ENCODE data around the gene TAS2R5. TPM values are rescaled to one million over a fixed set of nuclear protein-coding genes. Genes with fewer than 3 reads are reported as not detected.
"Not testable (repeated sequence)": the region's sequence is repeated elsewhere in the genome, so short reads cannot be mapped to it uniquely, and the experiment has no call there.

TAS2R5 gene
- total and polyA plus RNA-seq, 2 experiments from 2014 or later: 0.89 to 5.1 TPM

DNA sequence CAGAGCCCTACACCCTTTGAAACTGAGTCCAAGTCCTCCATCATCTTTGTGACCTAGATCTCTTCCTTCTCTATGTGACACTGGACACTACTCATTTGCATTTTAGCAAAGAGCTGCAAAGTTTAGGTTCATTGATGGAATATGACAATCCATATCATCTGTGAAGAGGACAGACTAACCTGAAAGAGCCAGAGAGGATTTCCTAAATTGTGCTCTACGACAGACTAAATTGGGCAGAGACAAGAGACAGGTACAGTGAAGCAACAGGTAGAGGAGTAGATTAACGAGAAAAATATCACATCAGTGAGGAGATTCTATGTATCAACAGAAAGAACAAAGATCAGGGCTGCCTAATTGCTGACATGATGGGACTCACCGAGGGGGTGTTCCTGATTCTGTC lies 26.2 kb upstream of the TAS2R5 start, which contains the start of gene TAS2R3:
TSS of gene TAS2R3 (plus strand) at position 301 of the 400 bp plus-strand sequence. CDS start at position 363, 62 bp downstream.
- no peaks in the 10 kb centered on the region for H3K4me1 ChIP-seq (ENCODE audit: insufficient read depth)
- H4K20me1 ChIP-seq (replicated peaks; ENCODE audit: insufficient read depth): 0 out of 2 replicates have a peak, but pooled peaks cover 3% of the 10 kb centered on the region
- H3K4me3 ChIP-seq: no peak within 1 kb of the TSS
- peaks cover 6% of the 10 kb centered on the region for H3K36me3 ChIP-seq (ENCODE audit: insufficient read depth)
- Mint-ChIP-seq H3K36me3 (ENCODE audit: low read depth) (peaks cover 36% of the 10 kb centered on the region), H3K4me1 (0 out of 3 replicates have a peak, but pooled peaks cover 2% of the 10 kb centered on the region), H3K4me3 (no peak within 1 kb of the TSS), H3K9me3 (no peaks in the 10 kb centered on the region), H3K27me3 (ENCODE audit: insufficient read depth, low read depth, poor library complexity) (no peaks in the 10 kb centered on the region), H3K27ac (no peak within 1 kb of the TSS)
- H2AFZ ChIP-seq: no peak within 1 kb of the TSS
- ATAC-seq: no peak
- H3K79me2 ChIP-seq (replicated peaks; ENCODE audit: insufficient read depth): no peaks in the 10 kb centered on the region
- no peaks in the 10 kb centered on the region for H3K9me2 ChIP-seq (ENCODE audit: insufficient read depth)
- H3K4me2 ChIP-seq: no peak within 1 kb of the TSS
- DNase-seq (ENCODE audit: low spot score): no peak
- H3K27ac ChIP-seq (ENCODE audit: low read depth): no peak within 1 kb of the TSS
- TF ChIP-seq POLR2AphosphoS5 (IDR thresholded peaks at IDR 0.05; ENCODE audit: low read depth): no peak
- no peak for TF ChIP-seq ZNF114 (CRISPR knock-in tag; IDR thresholded peaks at IDR 0.05)
- TF ChIP-seq JUNB (IDR thresholded peaks at IDR 0.05; ENCODE audit: unreplicated experiment): no peak
- TF ChIP-seq NANOG (IDR thresholded peaks at IDR 0.05; ENCODE audit: borderline replicate concordance): no peak
- TF ChIP-seq, protein P1, sequence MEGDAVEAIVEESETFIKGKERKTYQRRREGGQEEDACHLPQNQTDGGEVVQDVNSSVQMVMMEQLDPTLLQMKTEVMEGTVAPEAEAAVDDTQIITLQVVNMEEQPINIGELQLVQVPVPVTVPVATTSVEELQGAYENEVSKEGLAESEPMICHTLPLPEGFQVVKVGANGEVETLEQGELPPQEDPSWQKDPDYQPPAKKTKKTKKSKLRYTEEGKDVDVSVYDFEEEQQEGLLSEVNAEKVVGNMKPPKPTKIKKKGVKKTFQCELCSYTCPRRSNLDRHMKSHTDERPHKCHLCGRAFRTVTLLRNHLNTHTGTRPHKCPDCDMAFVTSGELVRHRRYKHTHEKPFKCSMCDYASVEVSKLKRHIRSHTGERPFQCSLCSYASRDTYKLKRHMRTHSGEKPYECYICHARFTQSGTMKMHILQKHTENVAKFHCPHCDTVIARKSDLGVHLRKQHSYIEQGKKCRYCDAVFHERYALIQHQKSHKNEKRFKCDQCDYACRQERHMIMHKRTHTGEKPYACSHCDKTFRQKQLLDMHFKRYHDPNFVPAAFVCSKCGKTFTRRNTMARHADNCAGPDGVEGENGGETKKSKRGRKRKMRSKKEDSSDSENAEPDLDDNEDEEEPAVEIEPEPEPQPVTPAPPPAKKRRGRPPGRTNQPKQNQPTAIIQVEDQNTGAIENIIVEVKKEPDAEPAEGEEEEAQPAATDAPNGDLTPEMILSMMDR (conservative IDR thresholded peaks at IDR 0.05; ENCODE audit: low read depth in 2 of 2): no peak
- no peak for TF ChIP-seq ZNF331 (CRISPR knock-in tag; IDR thresholded peaks at IDR 0.05; ENCODE audit: low read depth)
- TF ChIP-seq EZH2 (IDR thresholded peaks at IDR 0.05; ENCODE audit: low read depth, unreplicated experiment): no peak
- H3F3A ChIP-seq (replicated peaks; ENCODE audit: low read depth): no peaks in the 10 kb centered on the region
- H3K27me3 ChIP-seq (ENCODE audit: insufficient read depth): no peaks in the 10 kb centered on the region

DNA sequence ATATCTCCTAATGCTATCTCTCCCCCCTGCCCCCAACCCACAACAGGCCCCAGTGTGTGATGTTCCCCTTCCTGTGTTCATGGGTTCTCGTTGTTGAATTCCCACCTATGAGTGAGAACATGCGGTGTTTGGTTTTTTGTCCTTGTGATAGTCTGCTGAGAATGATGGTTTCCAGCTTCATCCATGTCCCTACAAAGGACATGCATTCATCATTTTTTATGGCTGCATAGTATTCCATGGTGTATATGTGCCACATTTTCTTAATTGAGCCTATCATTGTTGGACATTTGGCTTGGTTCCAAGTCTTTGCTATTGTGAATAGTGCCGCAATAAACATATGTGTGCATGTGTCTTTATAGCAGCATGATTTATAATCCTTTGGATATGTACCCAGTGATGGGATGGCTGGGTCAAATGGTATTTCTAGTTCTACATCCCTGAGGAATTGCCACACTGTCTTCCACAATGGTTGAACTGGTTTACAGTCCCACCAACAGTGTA lies 19.9 kb upstream of the TAS2R5 start:
- not testable (repeated sequence) for H3K4me2 ChIP-seq; H4K20me1 ChIP-seq (replicated peaks; ENCODE audit: insufficient read depth); H3F3A ChIP-seq (replicated peaks; ENCODE audit: low read depth); H3K27me3 Mint-ChIP-seq (ENCODE audit: insufficient read depth, low read depth, poor library complexity); H3K9me2 ChIP-seq (ENCODE audit: insufficient read depth); H3K27ac ChIP-seq (ENCODE audit: low read depth); ATAC-seq; H3K4me1 ChIP-seq (ENCODE audit: insufficient read depth); H3K4me3 ChIP-seq; H3K27me3 ChIP-seq (ENCODE audit: insufficient read depth); H2AFZ ChIP-seq; DNase-seq (ENCODE audit: low spot score); H3K4me1 Mint-ChIP-seq; H3K27ac Mint-ChIP-seq; H3K36me3 ChIP-seq (ENCODE audit: insufficient read depth); H3K4me3 Mint-ChIP-seq
- Mint-ChIP-seq H3K9me3 (peaks cover 28% of the 10 kb centered on the region), H3K36me3 (ENCODE audit: low read depth) (peaks cover 51% of the 10 kb centered on the region)
- peaks cover 18% of the 10 kb centered on the region for H3K79me2 ChIP-seq (replicated peaks; ENCODE audit: insufficient read depth)

DNA sequence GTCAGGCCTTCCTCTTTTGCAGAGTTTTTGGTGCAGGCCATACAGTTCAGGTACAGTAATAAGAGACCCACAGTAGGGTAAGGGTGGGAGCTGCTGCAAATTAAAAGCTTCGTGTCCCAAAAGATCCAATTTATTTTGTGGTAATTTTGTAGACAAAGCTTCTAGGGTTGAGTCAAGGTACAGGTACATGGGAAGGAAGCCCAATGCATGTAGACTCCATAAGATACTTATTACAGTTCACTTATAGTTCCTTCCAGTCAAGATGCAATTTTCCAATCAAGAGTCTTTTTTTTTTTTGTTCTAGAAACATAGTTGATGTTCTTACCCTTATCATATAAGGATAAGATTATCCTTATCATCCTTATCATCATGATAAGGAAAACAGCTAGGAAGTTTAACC lies 13.6 kb upstream of the TAS2R5 start, which contains the start of gene TAS2R4:
TSS of gene TAS2R4 (plus strand) at position 301 of the 400 bp plus-strand sequence. CDS start 1,815 bp downstream, outside the sequence.
- Mint-ChIP-seq H3K4me1 (no peaks in the 10 kb centered on the region), H3K4me3 (no peak within 1 kb of the TSS), H3K36me3 (ENCODE audit: low read depth) (peaks cover 75% of the 10 kb centered on the region)
- TF ChIP-seq JUNB (IDR thresholded peaks at IDR 0.05; ENCODE audit: unreplicated experiment) (no peak), NANOG (IDR thresholded peaks at IDR 0.05; ENCODE audit: borderline replicate concordance) (no peak), ZNF331 (CRISPR knock-in tag; IDR thresholded peaks at IDR 0.05; ENCODE audit: low read depth) (no peak), CREB1 (CRISPR knock-in tag; IDR thresholded peaks at IDR 0.05; ENCODE audit: low read depth) (no peak), EZH2phosphoT487 (IDR thresholded peaks at IDR 0.05; ENCODE audit: unreplicated experiment) (no peak)
- TF ChIP-seq, protein P2, sequence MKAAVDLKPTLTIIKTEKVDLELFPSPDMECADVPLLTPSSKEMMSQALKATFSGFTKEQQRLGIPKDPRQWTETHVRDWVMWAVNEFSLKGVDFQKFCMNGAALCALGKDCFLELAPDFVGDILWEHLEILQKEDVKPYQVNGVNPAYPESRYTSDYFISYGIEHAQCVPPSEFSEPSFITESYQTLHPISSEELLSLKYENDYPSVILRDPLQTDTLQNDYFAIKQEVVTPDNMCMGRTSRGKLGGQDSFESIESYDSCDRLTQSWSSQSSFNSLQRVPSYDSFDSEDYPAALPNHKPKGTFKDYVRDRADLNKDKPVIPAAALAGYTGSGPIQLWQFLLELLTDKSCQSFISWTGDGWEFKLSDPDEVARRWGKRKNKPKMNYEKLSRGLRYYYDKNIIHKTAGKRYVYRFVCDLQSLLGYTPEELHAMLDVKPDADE (IDR thresholded peaks at IDR 0.05): no peak
- TF ChIP-seq, protein P3, sequence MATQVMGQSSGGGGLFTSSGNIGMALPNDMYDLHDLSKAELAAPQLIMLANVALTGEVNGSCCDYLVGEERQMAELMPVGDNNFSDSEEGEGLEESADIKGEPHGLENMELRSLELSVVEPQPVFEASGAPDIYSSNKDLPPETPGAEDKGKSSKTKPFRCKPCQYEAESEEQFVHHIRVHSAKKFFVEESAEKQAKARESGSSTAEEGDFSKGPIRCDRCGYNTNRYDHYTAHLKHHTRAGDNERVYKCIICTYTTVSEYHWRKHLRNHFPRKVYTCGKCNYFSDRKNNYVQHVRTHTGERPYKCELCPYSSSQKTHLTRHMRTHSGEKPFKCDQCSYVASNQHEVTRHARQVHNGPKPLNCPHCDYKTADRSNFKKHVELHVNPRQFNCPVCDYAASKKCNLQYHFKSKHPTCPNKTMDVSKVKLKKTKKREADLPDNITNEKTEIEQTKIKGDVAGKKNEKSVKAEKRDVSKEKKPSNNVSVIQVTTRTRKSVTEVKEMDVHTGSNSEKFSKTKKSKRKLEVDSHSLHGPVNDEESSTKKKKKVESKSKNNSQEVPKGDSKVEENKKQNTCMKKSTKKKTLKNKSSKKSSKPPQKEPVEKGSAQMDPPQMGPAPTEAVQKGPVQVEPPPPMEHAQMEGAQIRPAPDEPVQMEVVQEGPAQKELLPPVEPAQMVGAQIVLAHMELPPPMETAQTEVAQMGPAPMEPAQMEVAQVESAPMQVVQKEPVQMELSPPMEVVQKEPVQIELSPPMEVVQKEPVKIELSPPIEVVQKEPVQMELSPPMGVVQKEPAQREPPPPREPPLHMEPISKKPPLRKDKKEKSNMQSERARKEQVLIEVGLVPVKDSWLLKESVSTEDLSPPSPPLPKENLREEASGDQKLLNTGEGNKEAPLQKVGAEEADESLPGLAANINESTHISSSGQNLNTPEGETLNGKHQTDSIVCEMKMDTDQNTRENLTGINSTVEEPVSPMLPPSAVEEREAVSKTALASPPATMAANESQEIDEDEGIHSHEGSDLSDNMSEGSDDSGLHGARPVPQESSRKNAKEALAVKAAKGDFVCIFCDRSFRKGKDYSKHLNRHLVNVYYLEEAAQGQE (IDR thresholded peaks at IDR 0.05; ENCODE audit: unreplicated experiment): no peak

More for the DNA sequence above, 13.6 kb upstream of the TAS2R5 start, which contains the start of gene TAS2R4:
- Histone ChIP-seq H3K9me2 (ENCODE audit: insufficient read depth) (0 out of 2 replicates have a peak, but pooled peaks cover 6% of the 10 kb centered on the region), H3K27ac (ENCODE audit: low read depth) (no peak within 1 kb of the TSS), H3K27me3 (ENCODE audit: insufficient read depth) (no peaks in the 10 kb centered on the region), H3K4me1 (ENCODE audit: insufficient read depth) (no peaks in the 10 kb centered on the region), H3K4me3 (no peak within 1 kb of the TSS), H3K36me3 (ENCODE audit: insufficient read depth) (peaks cover 18% of the 10 kb centered on the region), H3F3A (replicated peaks; ENCODE audit: low read depth) (no peaks in the 10 kb centered on the region), H3K4me2 (no peak within 1 kb of the TSS), H2AFZ (no peak within 1 kb of the TSS), H4K20me1 (replicated peaks; ENCODE audit: insufficient read depth) (0 out of 2 replicates have a peak, but pooled peaks cover 7% of the 10 kb centered on the region), H3K79me2 (replicated peaks; ENCODE audit: insufficient read depth) (peaks cover 9% of the 10 kb centered on the region)
- peaks cover 45% of the 10 kb centered on the region for H3K9me3 Mint-ChIP-seq
- no peaks in the 10 kb centered on the region for H3K27me3 Mint-ChIP-seq (ENCODE audit: insufficient read depth, low read depth, poor library complexity)
- no peak within 1 kb of the TSS for H3K27ac Mint-ChIP-seq
- ATAC-seq (no peak), DNase-seq (ENCODE audit: low spot score) (no peak)

Measured in GM23338 (cell line).